GM12878 (cell line): Measurements from ENCODE around the gene ZNF543. TPM values are rescaled to one million over a fixed set of nuclear protein-coding genes. Genes with fewer than 3 reads are reported as not detected.

Experiments
- ATAC-seq: fragments of 200-7000 bp; cut with Tn5 transposase; 3 replicates; pipeline ENCODE4 v1.9.1; 2020; ENCODE audit warnings: mild to moderate bottlenecking, moderate library complexity
- BruUV-seq: library from RNA; stranded (reverse); fragments of 400-500 nt; replicated peaks from 2 replicates; lab custom pipeline; 2021; lab: Mats Ljungman, UMichigan
- CTCF ChIA-PET: fragments of 300-600 bp; sonication (Branson Sonifier 250); formaldehyde crosslinking; extraction: SDS; loops from one replicate; lab custom pipeline; 2021; ENCODE audit warnings: inconsistent platforms; lab: Yijun Ruan, JAX
- POLR2A ChIA-PET: fragments of 350-600 bp; formaldehyde crosslinking; extraction: SDS; loops from one replicate; lab custom pipeline; 2021; ENCODE audit warnings: inconsistent platforms; lab: Charles Lee
- RAD21 ChIA-PET: fragments of 300-600 bp; sonication (Branson Sonifier 250); formaldehyde crosslinking; loops from one replicate; lab custom pipeline; 2023; ENCODE audit warnings: antibody characterized with exemption; ENCODE audit not compliant: unreplicated experiment; lab: Charles Lee
- SMC1A ChIA-PET: fragments of 300-600 bp; sonication (Branson Sonifier 250); formaldehyde crosslinking; loops from one replicate; lab custom pipeline; 2023; ENCODE audit not compliant: unreplicated experiment, uncharacterized antibody; lab: Charles Lee
- DNase-seq: peaks from one replicate; pipeline ENCODE4 v3.0.0-alpha.2; 2011; ENCODE audit warnings: low read depth, low spot score
- FAIRE-seq: peaks from 3 replicates; lab custom pipeline; 2011; peaks lifted over from hg19 to GRCh38; lab: Jason Lieb, UNC
- H2AFZ ChIP-seq: 2 replicates; pipeline ENCODE4 v1.6.0; 2011; ENCODE audit warnings: low read depth, low read length, control low read depth; ENCODE audit not compliant: control insufficient read depth
- H3K27ac ChIP-seq: 2 replicates; pipeline ENCODE4 v1.5.1; 2011; ENCODE audit warnings: control low read depth; ENCODE audit not compliant: control insufficient read depth, insufficient read depth
- H3K27me3 ChIP-seq, 2 experiments: replicated peaks in 1 of 2; 2 replicates each; pipeline versions ENCODE4 v1.6.0 to v1.6.1; 2011; ENCODE audit warnings: low read length in 1 of 2; ENCODE audit not compliant: control insufficient read depth in 2 of 2, insufficient read depth in 2 of 2
- H3K36me3 ChIP-seq, 2 experiments: 2 replicates each; pipeline ENCODE4 v1.5.1; 2011; ENCODE audit warnings: low read length in 1 of 2; ENCODE audit not compliant: control insufficient read depth in 2 of 2, insufficient read depth in 2 of 2
- H3K4me1 ChIP-seq: 2 replicates; pipeline ENCODE4 v1.6.1; 2011; ENCODE audit warnings: mild to moderate bottlenecking, low read length, moderate library complexity, mixed read lengths; ENCODE audit not compliant: control insufficient read depth, insufficient read depth
- H3K4me2 ChIP-seq: 2 replicates; pipeline ENCODE4 v1.6.0; 2011; ENCODE audit warnings: control low read depth; ENCODE audit not compliant: control insufficient read depth, insufficient read depth
- H3K4me3 ChIP-seq: fragments of 200-600 bp; sonication (generic); 2 replicates; pipeline ENCODE4 v1.5.1; 2016
- H3K79me2 ChIP-seq: 2 replicates; pipeline ENCODE4 v1.6.0; 2011; ENCODE audit warnings: low read length; ENCODE audit not compliant: control insufficient read depth, insufficient read depth
- H3K9ac ChIP-seq: 2 replicates; pipeline ENCODE4 v1.8.0; 2011; ENCODE audit warnings: low read length, control low read depth, mixed read lengths; ENCODE audit not compliant: control insufficient read depth, insufficient read depth
- H3K9me3 ChIP-seq: replicated peaks from 3 replicates; pipeline ENCODE4 v1.5.1; 2011; ENCODE audit warnings: mild to moderate bottlenecking, low read length; ENCODE audit not compliant: control insufficient read depth, insufficient read depth
- H4K20me1 ChIP-seq: 2 replicates; pipeline ENCODE4 v1.6.0; 2011; ENCODE audit not compliant: control insufficient read depth, insufficient read depth
- ASH2L ChIP-seq: fragments of 300-600, 200-600 bp; sonication (generic); IDR thresholded peaks from 2 replicates; pipeline ENCODE4 v1.6.1; 2017; ENCODE audit warnings: low read depth, mild to moderate bottlenecking, borderline replicate concordance
- CBFB ChIP-seq: IDR thresholded peaks from 2 replicates; pipeline ENCODE4 v1.6.1; 2016; ENCODE audit warnings: antibody characterized with exemption, low read depth
- CREB1 ChIP-seq: IDR thresholded peaks from 2 replicates; pipeline ENCODE4 v1.6.1; 2012; ENCODE audit warnings: low read depth, mild to moderate bottlenecking, inconsistent platforms
- ELK1 ChIP-seq: IDR thresholded peaks from 2 replicates; pipeline ENCODE4 v1.6.1; 2012; ENCODE audit warnings: low read depth, low read length, improper control_type of control experiment
- HDGF ChIP-seq: fragments of 450-650 bp; IDR thresholded peaks from 2 replicates; pipeline ENCODE4 v1.6.1; 2016; ENCODE audit warnings: antibody characterized with exemption
- IKZF2 ChIP-seq, 2 experiments: fragments of 450-650 bp; IDR thresholded peaks; 2 replicates each; pipeline ENCODE4 v1.6.1; 2017; ENCODE audit warnings: mild to moderate bottlenecking in 2 of 2, moderate library complexity in 2 of 2
- JUNB ChIP-seq: IDR thresholded peaks from 2 replicates; pipeline ENCODE4 v1.6.1; 2016; ENCODE audit warnings: antibody characterized with exemption, mild to moderate bottlenecking
- NBN ChIP-seq: fragments of 450-650 bp; IDR thresholded peaks from 2 replicates; pipeline ENCODE4 v1.6.1; 2016
- POU2F2 ChIP-seq: IDR thresholded peaks from 3 replicates; pipeline ENCODE4 v1.6.1; 2011; ENCODE audit warnings: low read depth, mild to moderate bottlenecking, low read length, borderline replicate concordance
- RAD21 ChIP-seq: IDR thresholded peaks from 2 replicates; pipeline ENCODE4 v1.6.1; 2011; ENCODE audit warnings: mild to moderate bottlenecking, low read depth, low read length, moderate library complexity; ENCODE audit not compliant: insufficient read depth
- RCOR1 ChIP-seq: conservative IDR thresholded peaks from 2 replicates; pipeline ENCODE4 v1.6.1; 2012; ENCODE audit warnings: low read depth, low read length, improper control_type of control experiment
- REST ChIP-seq: IDR thresholded peaks from 2 replicates; pipeline ENCODE4 v1.6.1; 2012; ENCODE audit warnings: mild to moderate bottlenecking, low read depth, low read length
- RUNX3 ChIP-seq: IDR thresholded peaks from 2 replicates; pipeline ENCODE4 v1.6.1; 2012; ENCODE audit warnings: low read length, inconsistent platforms
- SIN3A ChIP-seq: IDR thresholded peaks from 2 replicates; pipeline ENCODE4 v1.6.1; 2012; ENCODE audit warnings: low read depth, low read length, improper control_type of control experiment
- SMAD1 ChIP-seq: fragments of 450-650 bp; IDR thresholded peaks from 2 replicates; pipeline ENCODE4 v1.6.1; 2018; ENCODE audit warnings: mild to moderate bottlenecking, low read depth; ENCODE audit not compliant: partially characterized antibody
- SRF ChIP-seq, 2 experiments: IDR thresholded peaks; 2 replicates each; pipeline ENCODE4 v1.6.1; 2011; ENCODE audit warnings: low read depth in 2 of 2, low read length in 2 of 2, mild to moderate bottlenecking in 1 of 2, moderate library complexity in 1 of 2
- STAT3 ChIP-seq: IDR thresholded peaks from 2 replicates; pipeline ENCODE4 v1.6.1; 2011; ENCODE audit warnings: low read depth, low read length, improper control_type of control experiment
- ZNF217 ChIP-seq: fragments of 450-650 bp; IDR thresholded peaks from 2 replicates; pipeline ENCODE4 v1.6.1; 2017; ENCODE audit warnings: antibody characterized with exemption, mild to moderate bottlenecking
- ZNF274 ChIP-seq: IDR thresholded peaks from one replicate; pipeline ENCODE4 v1.8.0; 2011; ENCODE audit not compliant: insufficient read length, insufficient read depth
- WGBS: methylation state at CpG from one replicate; pipeline ENCODE4 v1.1.6; 2016; ENCODE audit warnings: low lambda C conversion rate; ENCODE audit not compliant: insufficient replicate concordance, insufficient coverage; ENCODE audit errors: missing lambda C conversion rate; 5-methylcytosine and 5-hydroxymethylcytosine counted together
- in situ Hi-C: fragments of 300-500 bp; cut with MboI; formaldehyde crosslinking; loops from 9 replicates; pipeline ENCODE4 v1.14.3; 2018; ENCODE audit warnings: mixed read lengths
- intact Hi-C: fragments of 100-400 bp; cut with micrococcal nuclease; formaldehyde crosslinking; loops from one replicate; pipeline ENCODE4 v1.14.2; 2022; ENCODE audit not compliant: unreplicated experiment
- polyA plus RNA-seq, 11 experiments: library from polyadenylated mRNA; depleted of rRNA in 4 of 11; unstranded in 6 of 11; stranded (reverse) in 5 of 11; fragments of >200 nt; fragmentation: Nextera tagmentation in 4 of 11; fragmentation: Illumina TruSeq in 1 of 11; extraction: Ambion mirVana in 4 of 11; extraction: Trizol in 1 of 11; gene quantifications; 1 replicate in 1 of 11; 2 replicates in 10 of 11; pipeline versions ENCODE4 v1.2.1 to v1.2.3, GENCODE V29; 2011 to 2016; ENCODE audit warnings: inconsistent platforms in 2 of 11, missing spikeins in 2 of 11, low read depth in 1 of 11
- total RNA-seq, 4 experiments: library from RNA; depleted of rRNA in 3 of 4; stranded (reverse); fragments of >200 nt in 3 of 4; fragmentation: Illumina TruSeq in 1 of 4; extraction: Trizol in 1 of 4; gene quantifications; 2 replicates each; pipeline versions ENCODE4 v1.2.1 to v1.2.3, GENCODE V29; 2013 to 2021

Gene ZNF543
- total and polyA plus RNA-seq, 10 of the 15 experiments (the other 5 are each of a cell fraction or from before 2014, with no cell fraction given): 0.53 to 9.0 (median 3.5) TPM

GRCh38 chr19:57280165-57280961 lies 39.9 kb upstream of the ZNF543 start, which contains the start of gene ZNF460 (continued):
- TF ChIP-seq SIN3A (0 out of 2 replicates have a peak, but pooled peaks have one; percentile 49), NBN (peak; percentile 99), CREB1 (peak; percentile 97), REST (no peak), ZNF274 (no peak)

- Histone ChIP-seq H4K20me1 (peaks cover 7% of the 10 kb centered on the region), H3K4me3 (peak overlapping the region; percentile 86), H3K4me1 (peaks cover 11% of the 10 kb centered on the region), H3K9me3 (no peaks in the 10 kb centered on the region; the same call in 2 of the 3 replicates), H3K4me2 (peak overlapping the region; percentile 75), H3K27me3 (no peaks in the 10 kb centered on the region), H3K27ac (peak overlapping the region; percentile 90), H2AFZ (no peak overlapping the region; the same call in 1 of the 2 replicates), H3K36me3 (peaks cover 6 to 17% of the 10 kb centered on the region in 2 experiments; a peak in 2 of 4 replicates), H3K79me2 (peaks cover 54% of the 10 kb centered on the region), H3K9ac (peak overlapping the region; percentile 82)
- no peak for DNase-seq
- FAIRE-seq: no peak
- ChIA-PET RAD21 (no interaction called here), POLR2A (interaction anchor here (0.7 kb wide), 1 partner anchor 520 kb away, joined by 5 read pairs; no protein-coding TSS in a partner anchor), CTCF (interaction anchor here (0.7 kb wide), 1 partner anchor 70 kb away, joined by 4 read pairs; the partner anchor contains the start of gene ZNF304), SMC1A (interaction anchor here (1.1 kb wide), 1 partner anchor 10 kb away, joined by 3 read pairs; no protein-coding TSS in a partner anchor)
- in situ Hi-C loops (no loop called here), intact Hi-C loops (loop anchor here (1.0 kb wide), 4 partner anchors 39 to 90 kb away; partner anchors contain the start of genes TRAPPC2B, ZNF264, ZNF543 and ZNF547)
- 0% methylated on average over 6 of the region's 6 CpGs for WGBS
- BruUV-seq: no TSS peak
- peak; percentile 5 for ATAC-seq
- peak; percentile 90 for TF ChIP-seq ELK1
- TF ChIP-seq HDGF: peak; percentile 21; the same call in 1 of the 2 replicates
- no peak for TF ChIP-seq RAD21
- TF ChIP-seq ZNF217: no peak
- TF ChIP-seq RCOR1: no peak
- TF ChIP-seq RUNX3: no peak
- no peak for TF ChIP-seq POU2F2
- TF ChIP-seq IKZF2 (IDR thresholded peaks at IDR 0.05): peak; percentile 37 to 42; a peak in 1 of 4 replicates
- TF ChIP-seq JUNB: 0 out of 2 replicates have a peak, but pooled peaks have one; percentile 15
- TF ChIP-seq CBFB: 0 out of 2 replicates have a peak, but pooled peaks have one; percentile 7
- peak; percentile 71 for TF ChIP-seq SMAD1
- peak; percentile 96 to 99 for TF ChIP-seq SRF (IDR thresholded peaks at IDR 0.05; ENCODE audit: low read depth in 2 of 2, low read length in 2 of 2)
- no peak for TF ChIP-seq STAT3
- TF ChIP-seq ASH2L: peak; percentile 11; the same call in 1 of the 2 replicates
Observed at GRCh38 chr19:57280962-57281400, 39.3 kb upstream of the ZNF543 start.
